ENCODE results near the gene VPS13D.
"Not testable (repeated sequence)": the region's sequence is repeated elsewhere in the genome, so short reads cannot be mapped to it uniquely, and the experiment has no call there.

VPS13D gene

GRCh38 chr1:12380326-12381249 lies 150.8 kb downstream of the VPS13D start:
- no peak for DNase-seq

- no peak for DNase-seq
These were observed 153.2 kb downstream of the VPS13D start for GRCh38 chr1:12383001-12383400.

- no peak for DNase-seq
These were observed 154.0 kb downstream of the VPS13D start for GRCh38 chr1:12383786-12384185.

- no peak for DNase-seq
These were observed 155.1 kb downstream of the VPS13D start for GRCh38 chr1:12384836-12385456.

- DNase-seq, result no peak
These were observed 156.3 kb downstream of the VPS13D start for GRCh38 chr1:12386130-12386529.

- DNase-seq, result no peak
These were observed 157.8 kb downstream of the VPS13D start for GRCh38 chr1:12387641-12388040.

- DNase-seq, result not testable (repeated sequence)
These were observed 160.5 kb downstream of the VPS13D start for GRCh38 chr1:12390296-12390695.

- DNase-seq, result no peak
These were observed 167.9 kb downstream of the VPS13D start for GRCh38 chr1:12397462-12398450.

GRCh38 chr1:12398479-12398878 lies 168.6 kb downstream of the VPS13D start:
- DNase-seq, result no peak

- no peak for DNase-seq
These were observed 170.3 kb downstream of the VPS13D start for GRCh38 chr1:12400027-12400693.

GRCh38 chr1:12402159-12402673 lies 172.4 kb downstream of the VPS13D start:
- no peak for DNase-seq

- no peak for DNase-seq
These were observed 173.0 kb downstream of the VPS13D start for GRCh38 chr1:12402842-12403241.

GRCh38 chr1:12404918-12405317 lies 175.1 kb downstream of the VPS13D start:
- DNase-seq, result no peak

- no peak for DNase-seq
These were observed 175.7 kb downstream of the VPS13D start for GRCh38 chr1:12405325-12406210.

GRCh38 chr1:12406211-12407021 lies 176.6 kb downstream of the VPS13D start:
- no peak for DNase-seq

GRCh38 chr1:12407050-12407961 lies 177.5 kb downstream of the VPS13D start:
- no peak for DNase-seq

- no peak for DNase-seq
These were observed 178.2 kb downstream of the VPS13D start for GRCh38 chr1:12407962-12408454.

- no peak for DNase-seq
These were observed 178.8 kb downstream of the VPS13D start for GRCh38 chr1:12408662-12409061.

GRCh38 chr1:12409681-12410080 lies 179.9 kb downstream of the VPS13D start:
- no peak for DNase-seq

Data from RPMI8226 (cell line).